ENCODE results near the gene MAGEF1. TPM values are rescaled to one million over a fixed set of nuclear protein-coding genes. Genes with fewer than 3 reads are reported as not detected.

Gene MAGEF1
- total and polyA plus RNA-seq, 2 of the 8 experiments (the other 6 are each of a cell fraction or from before 2014, with no cell fraction given) = 26.5 to 56.7 TPM

GRCh38 chr3:184677344-184678316 lies 34.2 kb downstream of the MAGEF1 start:
- no peak for FAIRE-seq
- Histone ChIP-seq H2BK5ac (ENCODE audit: low read depth, low read length) (no peak overlapping the region), H3K9me3 (ENCODE audit: insufficient read depth in 2 of 2, low read depth in 1 of 2, low read length in 1 of 2) (no peaks in the 10 kb centered on the region), H3K4me2 (ENCODE audit: insufficient read depth in 1 of 2, low read depth in 2 of 2, low read length in 2 of 2) (no peak overlapping the region), H2AK5ac (ENCODE audit: low read depth, low read length) (no peak overlapping the region), H3K36me3 (ENCODE audit: control insufficient read depth in 2 of 4, insufficient read depth in 4 of 4, low read length in 3 of 4) (no peaks in the 10 kb centered on the region), H3K56ac (replicated peaks; ENCODE audit: insufficient read length, low read depth, low read length) (no peak overlapping the region), H2BK20ac (ENCODE audit: low read length) (no peak overlapping the region), H3K14ac (ENCODE audit: insufficient read length) (no peak overlapping the region), H2BK120ac (replicated peaks; ENCODE audit: low read depth, low read length) (no peak overlapping the region), H3K79me2 (ENCODE audit: control insufficient read depth in 1 of 2, insufficient read depth in 2 of 2, low read length in 2 of 2) (no peaks in the 10 kb centered on the region), H3K23ac (ENCODE audit: insufficient read length) (no peak overlapping the region), H3K4me1 (replicated peaks in 1 of 4; ENCODE audit: control insufficient read depth in 3 of 4, insufficient read depth in 4 of 4, low read length in 3 of 4) (peaks cover 0 to 13% (median 9%) of the 10 kb centered on the region in 4 experiments; a peak in 6 of 7 replicates), H4K8ac (ENCODE audit: extremely low read depth, insufficient read depth, low read length) (no peak overlapping the region; the same call in 1 of the 2 replicates), H2AFZ (ENCODE audit: low read length) (no peak overlapping the region), H3K4ac (replicated peaks; ENCODE audit: insufficient read length, low read depth, low read length) (no peak overlapping the region), H4K20me1 (replicated peaks in 1 of 2; ENCODE audit: control insufficient read depth in 1 of 2, insufficient read depth in 2 of 2, low read length in 2 of 2) (no peaks in the 10 kb centered on the region), H3K27ac (ENCODE audit: low read depth, low read length) (no peak overlapping the region), H3K27me3 (replicated peaks in 1 of 4; ENCODE audit: control insufficient read depth in 3 of 4, extremely low read depth in 1 of 4, insufficient read depth in 3 of 4, low read length in 3 of 4) (0 out of 7 replicates have a peak, but pooled peaks cover 0 to 4% (median 0%) of the 10 kb centered on the region in 4 experiments), H3K18ac (ENCODE audit: extremely low read depth, low read length) (no peak overlapping the region), H4K5ac (ENCODE audit: insufficient read length, low read depth, low read length) (no peak overlapping the region), H3K4me3 (ENCODE audit: extremely low read depth in 1 of 4, insufficient read depth in 2 of 4, low read depth in 3 of 4, low read length in 4 of 4) (no peak overlapping the region), H2BK15ac (ENCODE audit: low read length) (0 out of 2 replicates have a peak overlapping the region, but pooled peaks have one; percentile 97), H4K91ac (replicated peaks; ENCODE audit: insufficient read length, low read length) (no peak overlapping the region), H3K79me1 (ENCODE audit: low read depth, low read length) (no peaks in the 10 kb centered on the region), H2BK12ac (ENCODE audit: low read depth, low read length) (peak overlapping the region; percentile 86; the same call in 1 of the 2 replicates), H3K23me2 (ENCODE audit: low read depth, low read length) (peaks cover 2% of the 10 kb centered on the region; the same call in 1 of the 2 replicates), H3K9ac (replicated peaks in 1 of 4; ENCODE audit: extremely low read depth in 1 of 4, low read depth in 3 of 4, low read length in 3 of 4) (no peak overlapping the region)
- no peak for TF ChIP-seq ASH2L (IDR thresholded peaks at IDR 0.05; ENCODE audit: low read length)
- POLR2A ChIA-PET (ENCODE audit: partially characterized antibody) = interaction anchor here (1.4 to 3.6 kb wide), 2 partner anchors 28 to 34 kb away, joined by 3 to 16 read pairs; partner anchors contain the start of gene MAGEF1
- no peak for DNase-seq (ENCODE audit: low read depth in 1 of 2, low spot score in 2 of 2)
- CTCF ChIA-PET (ENCODE audit: partially characterized antibody) = interaction anchor here (0.6 to 2.3 kb wide), 8 partner anchors 15 to 113 kb away, joined by 3 to 7 read pairs (median 3); no protein-coding TSS in a partner anchor
- 83% methylated on average over 15 of the region's 17 CpGs; no CpG with 5 or more reads in 1 of the 2 experiments for WGBS, 2 experiments (ENCODE audit: extremely low coverage in 1 of 2, insufficient coverage in 1 of 2, insufficient read length in 1 of 2, insufficient replicate concordance in 2 of 2, low coverage in 1 of 2, low lambda C conversion rate in 2 of 2, missing lambda C conversion rate in 1 of 2)
